DMS53 (cell line): Measurements from ENCODE around the gene PHF10.

Experiments
- DNase-seq: peaks from one replicate; lab custom pipeline; 2025; lab: John Stamatoyannopoulos, UW

The PHF10 gene

GRCh38 chr6:169677096-169677495 is 47.2 kb downstream of the PHF10 start:
- no peak for DNase-seq

GRCh38 chr6:169675011-169675410 is 49.3 kb downstream of the PHF10 start:
- no peak for DNase-seq

GRCh38 chr6:169671563-169671962 is 52.7 kb downstream of the PHF10 start:
- no peak for DNase-seq

- peak; percentile 23 for DNase-seq
Observed at GRCh38 chr6:169669889-169670288, 54.4 kb downstream of the PHF10 start.

GRCh38 chr6:169669147-169669546 is 55.2 kb downstream of the PHF10 start:
- peak; percentile 94 for DNase-seq

GRCh38 chr6:169668203-169668847 is 56.0 kb downstream of the PHF10 start:
- no peak for DNase-seq

- no peak for DNase-seq
Observed at GRCh38 chr6:169667716-169668115, 56.6 kb downstream of the PHF10 start.

- no peak for DNase-seq
Observed at GRCh38 chr6:169666441-169666840, 57.9 kb downstream of the PHF10 start.

GRCh38 chr6:169665289-169665688 is 59.0 kb downstream of the PHF10 start:
- DNase-seq, result peak; percentile 86

GRCh38 chr6:169664227-169664626 is 60.1 kb downstream of the PHF10 start:
- peak; percentile 38 for DNase-seq

GRCh38 chr6:169663468-169663867 is 60.8 kb downstream of the PHF10 start:
- DNase-seq, result peak; percentile 98

GRCh38 chr6:169661391-169661756 is 62.9 kb downstream of the PHF10 start:
- DNase-seq, result no peak

- no peak for DNase-seq
Observed at GRCh38 chr6:169660751-169661390, 63.4 kb downstream of the PHF10 start.

- DNase-seq, result no peak
Observed at GRCh38 chr6:169659820-169660610, 64.3 kb downstream of the PHF10 start.

GRCh38 chr6:169657284-169657610 is 67.1 kb downstream of the PHF10 start:
- DNase-seq, result no peak

GRCh38 chr6:169656546-169657283 is 67.6 kb downstream of the PHF10 start:
- DNase-seq, result no peak

GRCh38 chr6:169654598-169655391 is 69.5 kb downstream of the PHF10 start:
- peak; percentile 84 for DNase-seq
